Measurements from ENCODE around the gene COBL. TPM values are rescaled to one million over a fixed set of nuclear protein-coding genes. Genes with fewer than 3 reads are reported as not detected.
A peak's percentile ranks its signal among the peaks of the same experiment; 100 is the strongest.

COBL gene
- total RNA-seq, 1 donor from 2014 or later, result 27.9 TPM

- H3K27ac ChIP-seq, result no peak overlapping the region
- no peak for TF ChIP-seq CTCF (IDR thresholded peaks at IDR 0.05)
- intact Hi-C loops (cut with DNase I), result no loop called here
- no peak for DNase-seq
- ATAC-seq, result peak; percentile 20 to 64
- no peaks in the 10 kb centered on the region for H3K27me3 ChIP-seq (ENCODE audit: low read depth)
- no peaks in the 10 kb centered on the region for H3K9me3 ChIP-seq
- no peaks in the 10 kb centered on the region for H3K36me3 ChIP-seq
- peaks cover 12% of the 10 kb centered on the region for H3K4me1 ChIP-seq
- H3K4me3 ChIP-seq, result no peak overlapping the region
These were observed 8.3 kb downstream of the COBL start for GRCh38 chr7:51308265-51308664.

GRCh38 chr7:51307651-51308210 is 8.9 kb downstream of the COBL start:
- peak in 1 of 2 donors; percentile 19 for ATAC-seq
- H3K9me3 ChIP-seq, result no peaks in the 10 kb centered on the region

GRCh38 chr7:51306761-51307160 is 9.8 kb downstream of the COBL start:
- TF ChIP-seq CTCF (IDR thresholded peaks at IDR 0.05), result no peak
- DNase-seq, result no peak
- Histone ChIP-seq H3K36me3 (no peaks in the 10 kb centered on the region), H3K27me3 (ENCODE audit: low read depth) (no peaks in the 10 kb centered on the region), H3K27ac (no peak overlapping the region), H3K4me1 (peaks cover 9% of the 10 kb centered on the region), H3K4me3 (no peak overlapping the region), H3K9me3 (no peaks in the 10 kb centered on the region)
- intact Hi-C loops (cut with DNase I), result no loop called here
- no peak for ATAC-seq

More at GRCh38 chr7:51307651-51308210, 8.9 kb downstream of the COBL start:
- Histone ChIP-seq H3K36me3 (no peaks in the 10 kb centered on the region), H3K27me3 (ENCODE audit: low read depth) (no peaks in the 10 kb centered on the region), H3K4me3 (no peak overlapping the region), H3K27ac (no peak overlapping the region), H3K4me1 (peaks cover 9% of the 10 kb centered on the region)
- intact Hi-C loops (cut with DNase I), result no loop called here
- DNase-seq, result no peak
- TF ChIP-seq CTCF (IDR thresholded peaks at IDR 0.05), result no peak

GRCh38 chr7:51304729-51305128 is 11.9 kb downstream of the COBL start:
- ATAC-seq (no peak), DNase-seq (no peak)
- TF ChIP-seq CTCF (IDR thresholded peaks at IDR 0.05), result no peak
- H3K27me3 ChIP-seq (ENCODE audit: low read depth), result no peaks in the 10 kb centered on the region
- no peaks in the 10 kb centered on the region for H3K9me3 ChIP-seq
- H3K4me3 ChIP-seq, result no peak overlapping the region
- no peaks in the 10 kb centered on the region for H3K36me3 ChIP-seq
- H3K4me1 ChIP-seq, result peaks cover 9% of the 10 kb centered on the region
- no peak overlapping the region for H3K27ac ChIP-seq
- intact Hi-C loops (cut with DNase I), result no loop called here

GRCh38 chr7:51303142-51303525 is 13.5 kb downstream of the COBL start:
- H3K27ac ChIP-seq, result no peak overlapping the region
- DNase-seq (no peak), ATAC-seq (no peak)
- no peaks in the 10 kb centered on the region for H3K27me3 ChIP-seq (ENCODE audit: low read depth)
- no peak overlapping the region for H3K4me3 ChIP-seq
- H3K36me3 ChIP-seq, result no peaks in the 10 kb centered on the region
- no peak for TF ChIP-seq CTCF (IDR thresholded peaks at IDR 0.05)
- peaks cover 3% of the 10 kb centered on the region for H3K4me1 ChIP-seq
- H3K9me3 ChIP-seq, result no peaks in the 10 kb centered on the region
- intact Hi-C loops (cut with DNase I), result no loop called here
